BE2C (cell line): ENCODE data around the gene ADAM33.

ENCODE experiments used
- DNase-seq: peaks from one replicate; pipeline ENCODE4 v3.0.0-alpha.2; 2020
- H3K27me3 ChIP-seq: fragments of 250-450 bp; sonication (Bioruptor Pico); 2 replicates; pipeline ENCODE4 v1.5.1; 2020; ENCODE audit warnings: mild to moderate bottlenecking
- H3K36me3 ChIP-seq: fragments of 250-450 bp; sonication (Bioruptor Pico); 2 replicates; pipeline ENCODE4 v1.5.1; 2020; ENCODE audit warnings: mild to moderate bottlenecking
- H3K4me1 ChIP-seq: fragments of 250-450 bp; sonication (Bioruptor Pico); 2 replicates; pipeline ENCODE4 v1.5.1; 2020
- H3K4me3 ChIP-seq: 2 replicates; pipeline ENCODE4 v1.5.1; 2011; ENCODE audit warnings: low read depth, low read length
- H3K9me3 ChIP-seq: fragments of 250-450 bp; sonication (Bioruptor Pico); 2 replicates; pipeline ENCODE4 v1.5.1; 2020
- CTCF ChIP-seq: IDR thresholded peaks from 2 replicates; pipeline ENCODE4 v1.5.1; 2012; ENCODE audit warnings: mild to moderate bottlenecking, low read depth, low read length

The ADAM33 gene

GRCh38 chr20:3698591-3699001 is 16.8 kb upstream of the ADAM33 start:
- no peak for TF ChIP-seq CTCF
- no peak for DNase-seq
- H3K27me3 ChIP-seq, result no peaks in the 10 kb centered on the region
- H3K4me1 ChIP-seq, result no peaks in the 10 kb centered on the region
- H3K9me3 ChIP-seq, result 0 out of 2 replicates have a peak, but pooled peaks cover 2% of the 10 kb centered on the region
- no peaks in the 10 kb centered on the region for H3K36me3 ChIP-seq
- no peak overlapping the region for H3K4me3 ChIP-seq

DNA sequence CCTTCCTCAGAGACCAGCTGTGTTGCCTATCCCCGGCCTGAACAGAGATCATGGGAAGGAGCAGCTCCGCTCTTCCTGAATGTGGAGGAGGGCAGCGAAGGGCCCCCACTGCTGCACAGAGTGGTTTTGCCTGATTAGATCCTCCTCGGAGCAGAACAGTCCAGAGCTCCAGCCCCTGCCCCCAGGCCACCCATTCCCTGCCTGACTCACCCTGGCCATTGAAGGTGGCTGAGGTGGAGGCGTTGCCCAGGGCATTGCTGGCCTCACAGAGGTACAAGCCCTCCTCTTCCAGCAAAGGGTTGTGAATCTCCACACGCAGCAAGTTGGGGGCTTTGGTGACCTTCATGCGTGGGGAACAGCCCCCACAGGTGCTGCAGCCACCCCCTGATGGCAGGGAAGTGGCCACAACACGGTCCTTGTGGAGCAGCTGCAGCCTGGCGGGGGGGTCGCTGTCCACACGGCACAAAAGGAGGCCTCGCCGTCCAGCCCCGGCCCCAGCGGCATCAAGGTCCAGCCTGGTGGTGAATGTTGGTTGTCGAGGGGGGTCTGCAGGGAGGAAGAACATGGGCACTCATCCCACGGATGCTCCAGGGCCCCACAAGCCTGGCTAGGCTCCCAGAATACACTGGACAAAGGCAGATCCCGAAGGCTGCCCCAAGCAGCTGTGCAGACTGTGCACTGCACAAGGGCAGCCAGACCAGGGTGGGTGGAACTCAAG is 15.9 kb upstream of the ADAM33 start:
- Histone ChIP-seq H3K9me3 (0 out of 2 replicates have a peak, but pooled peaks cover 2% of the 10 kb centered on the region), H3K4me1 (no peaks in the 10 kb centered on the region), H3K4me3 (no peak overlapping the region), H3K27me3 (no peaks in the 10 kb centered on the region), H3K36me3 (no peaks in the 10 kb centered on the region)
- no peak for DNase-seq
- TF ChIP-seq CTCF, result no peak

DNA sequence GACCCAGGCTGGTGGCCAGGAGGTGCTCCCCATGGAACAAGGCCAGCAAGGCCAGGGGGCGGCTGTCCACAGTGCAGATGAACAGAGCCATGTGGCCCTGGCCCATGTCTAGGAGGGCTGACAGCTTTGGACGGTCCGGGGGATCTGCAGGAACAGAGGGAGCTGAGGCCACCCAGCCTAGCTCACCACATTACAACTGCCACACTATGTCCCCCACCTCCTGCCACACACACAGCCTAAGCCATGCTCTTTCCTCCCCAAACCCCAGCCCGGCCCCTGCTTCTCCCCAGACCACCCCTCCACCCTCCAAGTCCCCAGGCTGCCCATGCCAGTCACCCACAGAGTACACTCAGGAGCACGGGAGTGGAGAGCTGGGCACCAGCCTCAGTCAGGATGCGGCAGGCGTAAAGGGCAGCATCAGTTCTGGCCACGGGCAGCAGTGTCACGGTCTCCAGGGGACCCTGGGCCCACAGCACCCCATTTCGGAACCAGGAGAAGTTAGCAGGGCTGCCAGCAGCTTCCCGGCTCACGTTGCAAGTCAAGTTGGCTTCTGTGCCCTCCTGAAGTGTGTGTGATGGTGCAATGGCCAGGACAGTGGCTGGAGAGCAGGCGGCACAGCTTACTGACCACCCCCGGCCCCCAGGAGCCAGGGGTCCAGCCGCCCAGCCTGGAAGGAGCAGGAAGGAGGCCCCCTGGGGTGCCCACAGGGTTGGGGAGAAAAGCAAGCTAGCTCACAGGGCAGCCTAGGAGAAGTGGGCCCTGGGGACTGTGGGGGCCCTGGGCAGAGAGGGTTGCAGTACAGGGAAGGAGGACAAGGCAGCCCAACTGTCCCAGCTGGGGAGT is 15.2 kb upstream of the ADAM33 start:
- Histone ChIP-seq H3K4me1 (no peaks in the 10 kb centered on the region), H3K9me3 (0 out of 2 replicates have a peak, but pooled peaks cover 2% of the 10 kb centered on the region), H3K4me3 (no peak overlapping the region), H3K36me3 (no peaks in the 10 kb centered on the region), H3K27me3 (no peaks in the 10 kb centered on the region)
- no peak for TF ChIP-seq CTCF
- no peak for DNase-seq

DNA sequence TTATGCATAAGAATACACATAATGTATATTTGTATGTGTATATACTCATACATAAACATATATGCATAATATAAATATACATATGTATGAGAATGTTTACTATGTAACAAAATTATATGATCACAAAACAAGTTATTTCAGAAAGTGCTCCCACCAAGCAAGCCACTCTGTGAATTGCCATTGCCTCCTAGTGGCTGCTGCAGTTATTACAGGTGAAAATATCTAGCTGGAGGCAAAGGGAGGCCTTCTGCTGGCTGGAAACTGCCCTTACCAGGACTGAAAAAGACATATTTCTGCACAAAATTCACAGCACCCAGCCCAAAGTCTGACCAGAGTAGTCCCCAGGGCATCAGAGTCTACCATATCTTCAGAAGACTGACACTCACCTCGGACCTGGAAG is 14.4 kb upstream of the ADAM33 start:
- TF ChIP-seq CTCF, result peak; percentile 62
- no peak for DNase-seq
- Histone ChIP-seq H3K4me1 (no peaks in the 10 kb centered on the region), H3K4me3 (no peak overlapping the region), H3K9me3 (0 out of 2 replicates have a peak, but pooled peaks cover 2% of the 10 kb centered on the region), H3K36me3 (no peaks in the 10 kb centered on the region), H3K27me3 (no peaks in the 10 kb centered on the region)

- TF ChIP-seq CTCF, result no peak
- no peaks in the 10 kb centered on the region for H3K4me1 ChIP-seq
- no peak for DNase-seq
- H3K9me3 ChIP-seq, result 0 out of 2 replicates have a peak, but pooled peaks cover 2% of the 10 kb centered on the region
- no peaks in the 10 kb centered on the region for H3K27me3 ChIP-seq
- H3K4me3 ChIP-seq, result no peak overlapping the region
- H3K36me3 ChIP-seq, result no peaks in the 10 kb centered on the region
These were observed 13.1 kb upstream of the ADAM33 start for GRCh38 chr20:3694864-3695263.
